GM23338 (cell line): ENCODE measurements around the gene GRIK2. TPM values are rescaled to one million over a fixed set of nuclear protein-coding genes. Genes with fewer than 3 reads are reported as not detected.

ENCODE experiments used
- ATAC-seq: fragments of 200-7000 bp; cut with Tn5 transposase; 3 replicates; pipeline ENCODE4 v1.9.1; 2020
- DNase-seq: peaks from one replicate; pipeline ENCODE4 v3.0.0-alpha.2; 2015; ENCODE audit warnings: low spot score
- H2AFZ ChIP-seq: fragments of 200-600 bp; sonication (generic); 2 replicates; pipeline ENCODE4 v1.8.0; 2016; ENCODE audit warnings: antibody characterized with exemption, mild to moderate bottlenecking, moderate library complexity
- H3F3A ChIP-seq: fragments of 200-600 bp; sonication (generic); replicated peaks from 2 replicates; pipeline ENCODE4 v1.8.0; 2017; ENCODE audit warnings: antibody characterized with exemption, mixed run types, low read depth
- H3K27ac ChIP-seq: fragments of 200-600 bp; sonication (generic); 2 replicates; pipeline ENCODE4 v1.6.1; 2016; ENCODE audit warnings: low read depth
- H3K27me3 ChIP-seq: fragments of 200-600 bp; sonication (generic); 2 replicates; pipeline ENCODE4 v1.8.0; 2016; ENCODE audit warnings: mild to moderate bottlenecking, mixed run types, moderate library complexity; ENCODE audit not compliant: insufficient read depth
- H3K36me3 ChIP-seq: fragments of 200-600 bp; sonication (generic); 2 replicates; pipeline ENCODE4 v1.8.0; 2016; ENCODE audit warnings: mild to moderate bottlenecking; ENCODE audit not compliant: insufficient read depth
- H3K4me1 ChIP-seq: fragments of 200-600 bp; sonication (generic); 2 replicates; pipeline ENCODE4 v1.8.0; 2016; ENCODE audit warnings: mild to moderate bottlenecking, moderate library complexity; ENCODE audit not compliant: insufficient read depth
- H3K4me2 ChIP-seq: fragments of 200-600 bp; sonication (generic); 2 replicates; pipeline ENCODE4 v1.7.1; 2017; ENCODE audit warnings: mixed run types
- H3K4me3 ChIP-seq: fragments of 200-600 bp; sonication (generic); 2 replicates; pipeline ENCODE4 v1.6.1; 2016; ENCODE audit warnings: mixed run types
- H3K79me2 ChIP-seq: fragments of 200-600 bp; sonication (generic); replicated peaks from 2 replicates; pipeline ENCODE4 v1.8.0; 2017; ENCODE audit warnings: mild to moderate bottlenecking; ENCODE audit not compliant: insufficient read depth
- H3K9me2 ChIP-seq: fragments of 200-600 bp; sonication (generic); 2 replicates; pipeline ENCODE4 v1.8.0; 2017; ENCODE audit not compliant: insufficient read depth
- H4K20me1 ChIP-seq: fragments of 200-600 bp; sonication (generic); replicated peaks from 2 replicates; pipeline ENCODE4 v1.8.0; 2017; ENCODE audit warnings: mild to moderate bottlenecking; ENCODE audit not compliant: insufficient read depth
- H3K27ac Mint-ChIP-seq: 2 replicates; pipeline ENCODE4 v1.8.0; 2020; ENCODE audit warnings: inconsistent platforms, mild to moderate bottlenecking, moderate library complexity, mixed read lengths
- H3K27me3 Mint-ChIP-seq: 3 replicates; pipeline ENCODE4 v1.8.0; 2022; ENCODE audit warnings: low read depth, mild to moderate bottlenecking, moderate library complexity, mixed read lengths, inconsistent platforms; ENCODE audit not compliant: insufficient read depth, poor library complexity
- H3K36me3 Mint-ChIP-seq: 3 replicates; pipeline ENCODE4 v1.8.0; 2021; ENCODE audit warnings: low read depth, mild to moderate bottlenecking, inconsistent platforms, moderate library complexity, mixed read lengths
- H3K4me1 Mint-ChIP-seq: 3 replicates; pipeline ENCODE4 v1.8.0; 2020; ENCODE audit warnings: mild to moderate bottlenecking, inconsistent platforms, mixed read lengths
- H3K4me3 Mint-ChIP-seq: 3 replicates; pipeline ENCODE4 v1.8.0; 2021; ENCODE audit warnings: moderate library complexity, mild to moderate bottlenecking, inconsistent platforms, mixed read lengths
- H3K9me3 Mint-ChIP-seq: 3 replicates; pipeline ENCODE4 v1.8.0; 2020; ENCODE audit warnings: moderate library complexity, mild to moderate bottlenecking, inconsistent platforms, mixed read lengths
- CREB1 ChIP-seq: fragments of 250-450 bp; sonication (Bioruptor Pico); IDR thresholded peaks from 2 replicates; pipeline ENCODE4 v1.5.0; 2020; ENCODE audit warnings: low read depth, mild to moderate bottlenecking, moderate library complexity
- JUNB ChIP-seq: IDR thresholded peaks from one replicate; pipeline ENCODE4 v1.6.1; 2016; ENCODE audit warnings: antibody characterized with exemption; ENCODE audit not compliant: unreplicated experiment
- STAT1 ChIP-seq: IDR thresholded peaks from one replicate; pipeline ENCODE4 v1.6.1; 2016; ENCODE audit warnings: antibody characterized with exemption; ENCODE audit not compliant: unreplicated experiment
- polyA plus RNA-seq: library from polyadenylated mRNA; unstranded; fragments of >200 nt; fragmentation: Nextera tagmentation; extraction: Ambion mirVana; gene quantifications from 2 replicates; pipeline ENCODE4 v1.2.1, GENCODE V29; 2016
- total RNA-seq: library from RNA; depleted of rRNA; stranded (reverse); fragments of >200 nt; shearing (Covaris generic); gene quantifications from 2 replicates; pipeline ENCODE4 v1.2.3, GENCODE V29; 2014
- TF ChIP-seq, protein P1 (sequence below): fragments of 250-450 bp; sonication (Bioruptor Pico); IDR thresholded peaks from 2 replicates; pipeline ENCODE4 v1.5.0; 2020; ENCODE audit warnings: mild to moderate bottlenecking, moderate library complexity
- TF ChIP-seq, protein P2 (sequence below), 2 experiments: fragments of 200-600 bp in 1 of 2; sonication (generic) in 1 of 2; conservative IDR thresholded peaks; 2 replicates each; pipeline versions ENCODE4 v1.5.1 to v1.6.1; 2016 to 2017; ENCODE audit warnings: antibody characterized with exemption in 2 of 2, low read depth in 2 of 2, mild to moderate bottlenecking in 2 of 2, moderate library complexity in 1 of 2

The GRIK2 gene
- total and polyA plus RNA-seq, 2 experiments from 2014 or later, result 0.73 to 3.0 TPM

DNA sequence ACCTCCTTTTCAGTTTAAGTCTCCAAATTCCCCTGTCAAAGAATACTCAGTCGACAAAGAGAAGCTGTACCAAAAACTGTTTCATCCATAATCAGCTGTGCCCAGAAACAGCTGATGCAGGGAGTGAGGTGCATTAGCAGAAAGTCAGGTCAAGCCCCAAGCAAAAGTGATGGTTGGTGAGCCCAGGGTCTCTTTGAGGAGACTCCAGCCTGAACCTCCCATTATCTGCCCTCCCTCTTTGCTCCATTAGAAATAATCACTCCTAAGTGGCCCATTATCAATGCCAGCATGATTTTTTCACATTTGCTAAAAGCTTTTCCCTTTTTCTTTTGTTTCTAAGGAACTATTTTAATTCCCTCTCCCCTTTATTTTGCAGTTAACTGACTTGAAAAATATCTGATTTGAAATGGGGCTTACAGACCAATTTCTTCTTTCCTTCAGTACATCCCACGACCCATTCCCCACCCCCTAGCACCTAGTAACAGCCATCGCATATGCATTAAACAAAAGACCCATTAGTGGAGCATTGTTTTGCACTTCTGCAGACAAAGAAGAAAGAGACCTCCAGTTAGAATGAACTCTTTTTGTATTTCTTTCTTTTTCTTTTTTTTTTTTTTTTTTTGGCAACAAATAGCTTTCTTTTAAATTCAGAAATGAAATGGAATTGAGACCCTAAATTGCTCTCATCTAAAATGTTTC lies 257.0 kb downstream of the GRIK2 start (continued):
- TF ChIP-seq, protein P1, sequence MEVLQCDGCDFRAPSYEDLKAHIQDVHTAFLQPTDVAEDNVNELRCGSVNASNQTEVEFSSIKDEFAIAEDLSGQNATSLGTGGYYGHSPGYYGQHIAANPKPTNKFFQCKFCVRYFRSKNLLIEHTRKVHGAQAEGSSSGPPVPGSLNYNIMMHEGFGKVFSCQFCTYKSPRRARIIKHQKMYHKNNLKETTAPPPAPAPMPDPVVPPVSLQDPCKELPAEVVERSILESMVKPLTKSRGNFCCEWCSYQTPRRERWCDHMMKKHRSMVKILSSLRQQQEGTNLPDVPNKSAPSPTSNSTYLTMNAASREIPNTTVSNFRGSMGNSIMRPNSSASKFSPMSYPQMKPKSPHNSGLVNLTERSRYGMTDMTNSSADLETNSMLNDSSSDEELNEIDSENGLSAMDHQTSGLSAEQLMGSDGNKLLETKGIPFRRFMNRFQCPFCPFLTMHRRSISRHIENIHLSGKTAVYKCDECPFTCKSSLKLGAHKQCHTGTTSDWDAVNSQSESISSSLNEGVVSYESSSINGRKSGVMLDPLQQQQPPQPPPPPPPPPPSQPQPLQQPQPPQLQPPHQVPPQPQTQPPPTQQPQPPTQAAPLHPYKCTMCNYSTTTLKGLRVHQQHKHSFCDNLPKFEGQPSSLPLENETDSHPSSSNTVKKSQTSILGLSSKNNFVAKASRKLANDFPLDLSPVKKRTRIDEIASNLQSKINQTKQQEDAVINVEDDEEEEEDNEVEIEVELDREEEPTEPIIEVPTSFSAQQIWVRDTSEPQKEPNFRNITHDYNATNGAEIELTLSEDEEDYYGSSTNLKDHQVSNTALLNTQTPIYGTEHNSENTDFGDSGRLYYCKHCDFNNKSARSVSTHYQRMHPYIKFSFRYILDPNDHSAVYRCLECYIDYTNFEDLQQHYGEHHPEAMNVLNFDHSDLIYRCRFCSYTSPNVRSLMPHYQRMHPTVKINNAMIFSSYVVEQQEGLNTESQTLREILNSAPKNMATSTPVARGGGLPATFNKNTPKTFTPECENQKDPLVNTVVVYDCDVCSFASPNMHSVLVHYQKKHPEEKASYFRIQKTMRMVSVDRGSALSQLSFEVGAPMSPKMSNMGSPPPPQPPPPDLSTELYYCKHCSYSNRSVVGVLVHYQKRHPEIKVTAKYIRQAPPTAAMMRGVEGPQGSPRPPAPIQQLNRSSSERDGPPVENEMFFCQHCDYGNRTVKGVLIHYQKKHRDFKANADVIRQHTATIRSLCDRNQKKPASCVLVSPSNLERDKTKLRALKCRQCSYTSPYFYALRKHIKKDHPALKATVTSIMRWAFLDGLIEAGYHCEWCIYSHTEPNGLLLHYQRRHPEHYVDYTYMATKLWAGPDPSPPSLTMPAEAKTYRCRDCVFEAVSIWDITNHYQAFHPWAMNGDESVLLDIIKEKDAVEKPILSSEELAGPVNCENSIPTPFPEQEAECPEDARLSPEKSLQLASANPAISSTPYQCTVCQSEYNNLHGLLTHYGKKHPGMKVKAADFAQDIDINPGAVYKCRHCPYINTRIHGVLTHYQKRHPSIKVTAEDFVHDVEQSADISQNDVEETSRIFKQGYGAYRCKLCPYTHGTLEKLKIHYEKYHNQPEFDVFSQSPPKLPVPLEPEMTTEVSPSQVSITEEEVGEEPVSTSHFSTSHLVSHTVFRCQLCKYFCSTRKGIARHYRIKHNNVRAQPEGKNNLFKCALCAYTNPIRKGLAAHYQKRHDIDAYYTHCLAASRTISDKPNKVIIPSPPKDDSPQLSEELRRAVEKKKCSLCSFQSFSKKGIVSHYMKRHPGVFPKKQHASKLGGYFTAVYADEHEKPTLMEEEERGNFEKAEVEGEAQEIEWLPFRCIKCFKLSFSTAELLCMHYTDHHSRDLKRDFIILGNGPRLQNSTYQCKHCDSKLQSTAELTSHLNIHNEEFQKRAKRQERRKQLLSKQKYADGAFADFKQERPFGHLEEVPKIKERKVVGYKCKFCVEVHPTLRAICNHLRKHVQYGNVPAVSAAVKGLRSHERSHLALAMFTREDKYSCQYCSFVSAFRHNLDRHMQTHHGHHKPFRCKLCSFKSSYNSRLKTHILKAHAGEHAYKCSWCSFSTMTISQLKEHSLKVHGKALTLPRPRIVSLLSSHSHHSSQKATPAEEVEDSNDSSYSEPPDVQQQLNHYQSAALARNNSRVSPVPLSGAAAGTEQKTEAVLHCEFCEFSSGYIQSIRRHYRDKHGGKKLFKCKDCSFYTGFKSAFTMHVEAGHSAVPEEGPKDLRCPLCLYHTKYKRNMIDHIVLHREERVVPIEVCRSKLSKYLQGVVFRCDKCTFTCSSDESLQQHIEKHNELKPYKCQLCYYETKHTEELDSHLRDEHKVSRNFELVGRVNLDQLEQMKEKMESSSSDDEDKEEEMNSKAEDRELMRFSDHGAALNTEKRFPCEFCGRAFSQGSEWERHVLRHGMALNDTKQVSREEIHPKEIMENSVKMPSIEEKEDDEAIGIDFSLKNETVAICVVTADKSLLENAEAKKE, result no peak; the same call in 1 of the 2 replicates
- TF ChIP-seq JUNB, result no peak

- Mint-ChIP-seq H3K36me3 (peaks cover 7% of the 10 kb centered on the region), H3K9me3 (no peaks in the 10 kb centered on the region; the same call in 2 of the 3 replicates), H3K27ac (no peak overlapping the region), H3K27me3 (peaks cover 5% of the 10 kb centered on the region), H3K4me1 (peaks cover 33% of the 10 kb centered on the region), H3K4me3 (no peak overlapping the region)
- TF ChIP-seq CREB1 (CRISPR knock-in tag), result no peak
- no peak for TF ChIP-seq STAT1
- TF ChIP-seq, protein P2, sequence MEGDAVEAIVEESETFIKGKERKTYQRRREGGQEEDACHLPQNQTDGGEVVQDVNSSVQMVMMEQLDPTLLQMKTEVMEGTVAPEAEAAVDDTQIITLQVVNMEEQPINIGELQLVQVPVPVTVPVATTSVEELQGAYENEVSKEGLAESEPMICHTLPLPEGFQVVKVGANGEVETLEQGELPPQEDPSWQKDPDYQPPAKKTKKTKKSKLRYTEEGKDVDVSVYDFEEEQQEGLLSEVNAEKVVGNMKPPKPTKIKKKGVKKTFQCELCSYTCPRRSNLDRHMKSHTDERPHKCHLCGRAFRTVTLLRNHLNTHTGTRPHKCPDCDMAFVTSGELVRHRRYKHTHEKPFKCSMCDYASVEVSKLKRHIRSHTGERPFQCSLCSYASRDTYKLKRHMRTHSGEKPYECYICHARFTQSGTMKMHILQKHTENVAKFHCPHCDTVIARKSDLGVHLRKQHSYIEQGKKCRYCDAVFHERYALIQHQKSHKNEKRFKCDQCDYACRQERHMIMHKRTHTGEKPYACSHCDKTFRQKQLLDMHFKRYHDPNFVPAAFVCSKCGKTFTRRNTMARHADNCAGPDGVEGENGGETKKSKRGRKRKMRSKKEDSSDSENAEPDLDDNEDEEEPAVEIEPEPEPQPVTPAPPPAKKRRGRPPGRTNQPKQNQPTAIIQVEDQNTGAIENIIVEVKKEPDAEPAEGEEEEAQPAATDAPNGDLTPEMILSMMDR (conservative IDR thresholded peaks at IDR 0.05; ENCODE audit: low read depth in 2 of 2), result no peak
- TF ChIP-seq JUNB, result no peak
- Histone ChIP-seq H3F3A (no peaks in the 10 kb centered on the region), H3K27me3 (no peaks in the 10 kb centered on the region), H3K9me2 (peaks cover 4% of the 10 kb centered on the region; the same call in 1 of the 2 replicates), H3K79me2 (no peaks in the 10 kb centered on the region), H2AFZ (no peak overlapping the region), H3K27ac (no peak overlapping the region), H4K20me1 (no peaks in the 10 kb centered on the region), H3K4me3 (no peak overlapping the region), H3K4me1 (peaks cover 28% of the 10 kb centered on the region), H3K36me3 (no peaks in the 10 kb centered on the region), H3K4me2 (no peak overlapping the region)
- ATAC-seq, result no peak
- DNase-seq, result no peak
Measured at GRCh38 chr6:101652079-101652478, 258.6 kb downstream of the GRIK2 start.
